ENCODE results near the gene APP.
A peak's percentile ranks its signal among the peaks of the same experiment; 100 is the strongest.

The APP gene

GRCh38 chr21:25845729-25846256, 324.8 kb downstream of the APP start:
- H3K4me2 ChIP-seq (ENCODE audit: low read length), result peak overlapping the region; percentile 75
- no peaks in the 10 kb centered on the region for H4K20me1 ChIP-seq (ENCODE audit: insufficient read depth, low read length)

DNA sequence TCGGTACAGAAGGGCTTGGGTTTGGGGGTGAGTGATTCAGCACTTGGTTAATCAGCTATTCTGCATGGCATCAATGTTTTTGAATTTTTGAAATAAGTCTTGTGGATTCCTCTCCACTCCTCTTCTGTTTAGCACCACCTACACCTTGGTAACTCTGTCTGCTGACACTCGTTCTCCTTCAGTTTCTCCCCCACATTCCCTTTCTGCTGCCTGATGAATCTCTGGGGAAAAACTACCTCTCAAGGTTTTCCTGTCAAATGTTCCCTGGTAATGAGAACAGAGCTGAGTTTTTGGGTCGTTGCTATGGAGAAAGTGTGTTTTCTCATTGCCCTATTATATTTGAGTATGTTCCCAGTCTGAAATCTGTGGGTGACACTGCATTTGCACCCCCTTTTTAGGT, 327.6 kb downstream of the APP start:
- Histone ChIP-seq H3K36me3 (replicated peaks; ENCODE audit: low read depth, low read length) (peaks cover 7% of the 10 kb centered on the region), H3K4me1 (ENCODE audit: low read length) (peaks cover 47% of the 10 kb centered on the region), H3K4me3 (ENCODE audit: low read length) (no peak overlapping the region), H3K9me3 (ENCODE audit: insufficient read depth, low read length) (peaks cover 1% of the 10 kb centered on the region; the same call in 1 of the 2 replicates), H3K79me2 (ENCODE audit: low read length) (no peaks in the 10 kb centered on the region), H2AFZ (ENCODE audit: low read depth, low read length) (no peak overlapping the region), H3K4me2 (ENCODE audit: low read length) (no peak overlapping the region), H4K20me1 (ENCODE audit: insufficient read depth, low read length) (no peaks in the 10 kb centered on the region), H3K27me3 (ENCODE audit: low read depth, low read length) (no peaks in the 10 kb centered on the region), H3K27ac (ENCODE audit: low read length) (no peak overlapping the region), H3K9ac (ENCODE audit: low read length) (no peak overlapping the region)
- no peak for TF ChIP-seq EZH2phosphoT487 (IDR thresholded peaks at IDR 0.05; ENCODE audit: low read depth)
- TF ChIP-seq, protein P1, sequence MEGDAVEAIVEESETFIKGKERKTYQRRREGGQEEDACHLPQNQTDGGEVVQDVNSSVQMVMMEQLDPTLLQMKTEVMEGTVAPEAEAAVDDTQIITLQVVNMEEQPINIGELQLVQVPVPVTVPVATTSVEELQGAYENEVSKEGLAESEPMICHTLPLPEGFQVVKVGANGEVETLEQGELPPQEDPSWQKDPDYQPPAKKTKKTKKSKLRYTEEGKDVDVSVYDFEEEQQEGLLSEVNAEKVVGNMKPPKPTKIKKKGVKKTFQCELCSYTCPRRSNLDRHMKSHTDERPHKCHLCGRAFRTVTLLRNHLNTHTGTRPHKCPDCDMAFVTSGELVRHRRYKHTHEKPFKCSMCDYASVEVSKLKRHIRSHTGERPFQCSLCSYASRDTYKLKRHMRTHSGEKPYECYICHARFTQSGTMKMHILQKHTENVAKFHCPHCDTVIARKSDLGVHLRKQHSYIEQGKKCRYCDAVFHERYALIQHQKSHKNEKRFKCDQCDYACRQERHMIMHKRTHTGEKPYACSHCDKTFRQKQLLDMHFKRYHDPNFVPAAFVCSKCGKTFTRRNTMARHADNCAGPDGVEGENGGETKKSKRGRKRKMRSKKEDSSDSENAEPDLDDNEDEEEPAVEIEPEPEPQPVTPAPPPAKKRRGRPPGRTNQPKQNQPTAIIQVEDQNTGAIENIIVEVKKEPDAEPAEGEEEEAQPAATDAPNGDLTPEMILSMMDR (IDR thresholded peaks at IDR 0.05; ENCODE audit: low read depth, low read length), result no peak

More at GRCh38 chr21:25845729-25846256, 324.8 kb downstream of the APP start:
- no peaks in the 10 kb centered on the region for H3K79me2 ChIP-seq (ENCODE audit: low read length)
- no peak overlapping the region for H2AFZ ChIP-seq (ENCODE audit: low read depth, low read length)
- H3K4me1 ChIP-seq (ENCODE audit: low read length), result peaks cover 44% of the 10 kb centered on the region
- peaks cover 8% of the 10 kb centered on the region; the same call in 1 of the 2 replicates for H3K9me3 ChIP-seq (ENCODE audit: insufficient read depth, low read length)
- H3K36me3 ChIP-seq (replicated peaks; ENCODE audit: low read depth, low read length), result peaks cover 7% of the 10 kb centered on the region
- TF ChIP-seq, protein P1 (IDR thresholded peaks at IDR 0.05; ENCODE audit: low read depth, low read length), result no peak
- TF ChIP-seq EZH2phosphoT487 (IDR thresholded peaks at IDR 0.05; ENCODE audit: low read depth), result no peak
- H3K9ac ChIP-seq (ENCODE audit: low read length), result peak overlapping the region; percentile 68
- no peaks in the 10 kb centered on the region for H3K27me3 ChIP-seq (ENCODE audit: low read depth, low read length)
- peak overlapping the region; percentile 54 for H3K4me3 ChIP-seq (ENCODE audit: low read length)
- peak overlapping the region; percentile 98 for H3K27ac ChIP-seq (ENCODE audit: low read length)

DNA sequence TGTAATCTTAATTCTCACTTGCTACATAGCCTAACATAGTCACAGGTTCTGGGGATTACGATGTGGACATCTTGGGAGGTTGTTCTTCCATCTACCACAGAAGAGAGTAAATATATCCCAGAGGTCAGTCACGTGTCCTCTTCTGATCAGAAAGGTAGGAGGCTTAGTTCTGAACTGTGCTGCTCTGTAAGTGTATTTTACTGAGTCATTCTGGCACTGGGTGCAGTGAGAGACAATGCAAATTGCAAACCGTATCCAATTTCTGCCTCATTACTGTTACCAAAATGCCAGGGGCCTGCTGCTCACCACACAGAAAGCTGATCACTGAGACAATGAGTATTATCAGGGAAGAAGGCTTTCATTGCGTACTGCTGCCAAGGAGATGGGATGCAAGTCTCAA, 331.8 kb downstream of the APP start:
- Histone ChIP-seq H3K4me1 (ENCODE audit: low read length) (peaks cover 12% of the 10 kb centered on the region), H3K9me3 (ENCODE audit: insufficient read depth, low read length) (no peaks in the 10 kb centered on the region), H3K9ac (ENCODE audit: low read length) (no peak overlapping the region), H3K79me2 (ENCODE audit: low read length) (no peaks in the 10 kb centered on the region), H3K27ac (ENCODE audit: low read length) (no peak overlapping the region), H3K27me3 (ENCODE audit: low read depth, low read length) (no peaks in the 10 kb centered on the region), H3K4me2 (ENCODE audit: low read length) (no peak overlapping the region), H2AFZ (ENCODE audit: low read depth, low read length) (no peak overlapping the region), H4K20me1 (ENCODE audit: insufficient read depth, low read length) (no peaks in the 10 kb centered on the region), H3K4me3 (ENCODE audit: low read length) (no peak overlapping the region), H3K36me3 (replicated peaks; ENCODE audit: low read depth, low read length) (no peaks in the 10 kb centered on the region)
- TF ChIP-seq, protein P1 (IDR thresholded peaks at IDR 0.05; ENCODE audit: low read depth, low read length), result no peak
- TF ChIP-seq EZH2phosphoT487 (IDR thresholded peaks at IDR 0.05; ENCODE audit: low read depth), result no peak

- Histone ChIP-seq H3K4me1 (ENCODE audit: low read length) (peaks cover 3% of the 10 kb centered on the region; the same call in 1 of the 2 replicates), H4K20me1 (ENCODE audit: insufficient read depth, low read length) (no peaks in the 10 kb centered on the region), H3K9me3 (ENCODE audit: insufficient read depth, low read length) (no peaks in the 10 kb centered on the region), H3K79me2 (ENCODE audit: low read length) (no peaks in the 10 kb centered on the region), H3K4me3 (ENCODE audit: low read length) (no peak overlapping the region), H3K27me3 (ENCODE audit: low read depth, low read length) (no peaks in the 10 kb centered on the region), H3K36me3 (replicated peaks; ENCODE audit: low read depth, low read length) (no peaks in the 10 kb centered on the region), H3K27ac (ENCODE audit: low read length) (no peak overlapping the region), H2AFZ (ENCODE audit: low read depth, low read length) (no peak overlapping the region), H3K4me2 (ENCODE audit: low read length) (no peak overlapping the region), H3K9ac (ENCODE audit: low read length) (no peak overlapping the region)
- no peak for TF ChIP-seq EZH2phosphoT487 (IDR thresholded peaks at IDR 0.05; ENCODE audit: low read depth)
- TF ChIP-seq, protein P1 (IDR thresholded peaks at IDR 0.05; ENCODE audit: low read depth, low read length), result no peak
Measured at GRCh38 chr21:25837533-25838265, 332.9 kb downstream of the APP start.

All from OCI-LY3 (cell line).